ENCODE results near the gene SP5. TPM values are rescaled to one million over a fixed set of nuclear protein-coding genes. Genes with fewer than 3 reads are reported as not detected.

SP5 gene
- total RNA-seq, 1 experiment from 2014 or later: 0.98 TPM

- TF ChIP-seq TCF7L2 (IDR thresholded peaks at IDR 0.05; ENCODE audit: borderline replicate concordance, extremely low read depth, insufficient read depth, insufficient read length) (no peak), EZH2 (IDR thresholded peaks at IDR 0.05) (no peak)
Measured at GRCh38 chr2:170717599-170717963, 2.4 kb downstream of the SP5 start (continued).

- Histone ChIP-seq H3K9me3 (ENCODE audit: control insufficient read depth in 1 of 2, insufficient read depth in 1 of 2, low read depth in 1 of 2, low read length in 2 of 2) (no peaks in the 10 kb centered on the region), H3K4me3 (replicated peaks in 1 of 2; ENCODE audit: low read depth in 1 of 2, low read length in 2 of 2) (no peak overlapping the region), H3K4me2 (ENCODE audit: low read length) (no peak overlapping the region), H3K36me3 (ENCODE audit: control insufficient read depth in 1 of 2, insufficient read depth in 2 of 2, low read length in 2 of 2) (no peaks in the 10 kb centered on the region), H3K9ac (ENCODE audit: low read length) (no peak overlapping the region), H4K20me1 (ENCODE audit: insufficient read depth) (no peaks in the 10 kb centered on the region), H3K27me3 (ENCODE audit: insufficient read depth, low read length) (no peaks in the 10 kb centered on the region), H3K4me1 (ENCODE audit: control insufficient read depth in 1 of 2, insufficient read depth in 2 of 2, low read length in 2 of 2) (peaks cover 3 to 21% of the 10 kb centered on the region in 2 experiments; a peak in 3 of 4 replicates), H2AFZ (ENCODE audit: low read depth, low read length, poor library complexity, severe bottlenecking) (no peak overlapping the region), H3K9me2 (ENCODE audit: insufficient read depth) (no peaks in the 10 kb centered on the region), H3K79me2 (ENCODE audit: insufficient read depth, low read length) (no peaks in the 10 kb centered on the region), H3K27ac (ENCODE audit: low read depth, low read length) (no peak overlapping the region)
- intact Hi-C loops (cut with micrococcal nuclease): no loop called here
- RAD21 ChIA-PET (ENCODE audit: low non-redundant PET in 1 of 2, low total read pairs in 2 of 2, uncharacterized antibody in 2 of 2, unreplicated experiment in 2 of 2): no interaction called here
- DNase-seq (ENCODE audit: low read depth, low spot score) (no peak), ATAC-seq (no peak)
- CTCF ChIA-PET: no interaction called here
- BruUV-seq (replicated peaks): no TSS peak
- TF ChIP-seq EZH2phosphoT487 (IDR thresholded peaks at IDR 0.05; ENCODE audit: borderline replicate concordance) (no peak), POLR2AphosphoS5 (IDR thresholded peaks at IDR 0.05; ENCODE audit: low read depth, low read length) (no peak), EGR1 (IDR thresholded peaks at IDR 0.05; ENCODE audit: low read depth) (no peak)
- POLR2A ChIA-PET: no interaction called here
Measured at GRCh38 chr2:170717991-170718589, 3.0 kb downstream of the SP5 start.

DNA sequence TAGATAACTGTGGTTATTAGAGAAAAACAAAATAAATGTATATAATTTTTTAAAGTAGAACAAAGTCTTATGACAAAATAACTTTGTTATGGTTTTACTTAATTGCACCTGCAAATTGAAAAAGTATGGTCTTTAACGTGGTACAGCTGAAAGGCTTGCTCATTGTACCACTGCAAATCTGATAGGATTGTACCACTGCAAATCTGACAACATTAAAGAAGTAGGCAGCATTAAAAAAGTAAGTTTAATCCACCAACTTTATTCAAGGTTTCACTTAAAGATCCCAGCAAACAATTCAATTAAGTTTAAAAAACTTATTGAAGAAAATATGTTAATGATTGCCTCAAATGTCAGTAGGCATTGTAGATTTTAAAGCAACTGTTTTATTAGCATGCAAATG is 4.7 kb downstream of the SP5 start:
- TF ChIP-seq CBX3 (IDR thresholded peaks at IDR 0.05; ENCODE audit: low read depth) (no peak), JUND (IDR thresholded peaks at IDR 0.05) (no peak), CTCF (IDR thresholded peaks at IDR 0.05 in 2 of 3, conservative IDR thresholded peaks at IDR 0.05 in 1 of 3; ENCODE audit: borderline replicate concordance in 1 of 3, insufficient read depth in 1 of 3, low read depth in 2 of 3, low read length in 2 of 3) (no peak), POLR2A (IDR thresholded peaks at IDR 0.05; ENCODE audit: borderline replicate concordance, extremely low read depth, insufficient read depth, insufficient read length) (no peak), FOSL1 (IDR thresholded peaks at IDR 0.05; ENCODE audit: low read depth) (no peak), SIN3A (IDR thresholded peaks at IDR 0.05; ENCODE audit: low read depth) (no peak), ZBTB33 (IDR thresholded peaks at IDR 0.05; ENCODE audit: extremely low read depth, insufficient replicate concordance, low read length) (no peak), CEBPB (IDR thresholded peaks at IDR 0.05; ENCODE audit: low read depth) (no peak), EZH2phosphoT487 (IDR thresholded peaks at IDR 0.05; ENCODE audit: borderline replicate concordance) (no peak)
- ChIA-PET RAD21 (ENCODE audit: low non-redundant PET in 1 of 2, low total read pairs in 2 of 2, uncharacterized antibody in 2 of 2, unreplicated experiment in 2 of 2) (no interaction called here), POLR2A (no interaction called here), CTCF (no interaction called here)
- Histone ChIP-seq H3K79me2 (ENCODE audit: insufficient read depth, low read length) (no peaks in the 10 kb centered on the region), H3K4me3 (replicated peaks in 1 of 2; ENCODE audit: low read depth in 1 of 2, low read length in 2 of 2) (no peak overlapping the region), H2AFZ (ENCODE audit: low read depth, low read length, poor library complexity, severe bottlenecking) (no peak overlapping the region), H3K9ac (ENCODE audit: low read length) (no peak overlapping the region), H3K36me3 (ENCODE audit: control insufficient read depth in 1 of 2, insufficient read depth in 2 of 2, low read length in 2 of 2) (no peaks in the 10 kb centered on the region), H4K20me1 (ENCODE audit: insufficient read depth) (no peaks in the 10 kb centered on the region), H3K9me2 (ENCODE audit: insufficient read depth) (no peaks in the 10 kb centered on the region), H3K9me3 (ENCODE audit: control insufficient read depth in 1 of 2, insufficient read depth in 1 of 2, low read depth in 1 of 2, low read length in 2 of 2) (no peaks in the 10 kb centered on the region), H3K27ac (ENCODE audit: low read depth, low read length) (no peak overlapping the region), H3K27me3 (ENCODE audit: insufficient read depth, low read length) (no peaks in the 10 kb centered on the region), H3K4me1 (ENCODE audit: control insufficient read depth in 1 of 2, insufficient read depth in 2 of 2, low read length in 2 of 2) (peaks cover 0 to 11% of the 10 kb centered on the region in 2 experiments; a peak in 3 of 4 replicates), H3K4me2 (ENCODE audit: low read length) (no peak overlapping the region)
- intact Hi-C loops (cut with micrococcal nuclease): no loop called here
- ATAC-seq (no peak), DNase-seq (ENCODE audit: low read depth, low spot score) (no peak)
- BruUV-seq (replicated peaks): no TSS peak
